AG10803 (cell line): Measurements from ENCODE around the gene RASAL2.
"Not testable (repeated sequence)": the region's sequence is repeated elsewhere in the genome, so short reads cannot be mapped to it uniquely, and the experiment has no call there.

Experiments
- DNase-seq: peaks from one replicate; pipeline ENCODE4 v3.0.0; 2010; ENCODE audit warnings: low read depth
- H3K4me3 ChIP-seq: 2 replicates; pipeline ENCODE4 v1.5.1; 2011; ENCODE audit warnings: mild to moderate bottlenecking, low read length, control low read depth
- TF ChIP-seq, protein P1 (sequence below): conservative IDR thresholded peaks from 2 replicates; pipeline ENCODE4 v1.5.1; 2011; ENCODE audit warnings: mild to moderate bottlenecking, low read length, control low read depth, inconsistent platforms

RASAL2 gene

DNA sequence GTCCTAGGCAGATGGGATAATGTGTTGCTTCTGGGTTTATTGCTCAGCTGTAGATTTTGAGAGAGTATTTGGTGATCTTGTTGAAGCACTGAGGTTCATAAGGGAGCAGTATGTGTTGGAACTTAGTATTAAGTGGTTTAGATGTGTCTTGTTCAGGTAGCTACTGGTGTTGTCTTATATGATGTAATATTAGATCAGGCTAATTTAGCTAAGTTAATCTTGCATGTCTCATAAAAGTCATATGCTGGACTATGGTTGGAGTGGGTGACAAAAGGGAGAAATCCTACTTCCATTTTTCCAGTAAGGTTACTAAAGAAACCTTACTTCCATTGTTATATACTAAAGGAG lies 206.4 kb downstream of the RASAL2 start:
- no peak overlapping the region for H3K4me3 ChIP-seq
- TF ChIP-seq, protein P1, sequence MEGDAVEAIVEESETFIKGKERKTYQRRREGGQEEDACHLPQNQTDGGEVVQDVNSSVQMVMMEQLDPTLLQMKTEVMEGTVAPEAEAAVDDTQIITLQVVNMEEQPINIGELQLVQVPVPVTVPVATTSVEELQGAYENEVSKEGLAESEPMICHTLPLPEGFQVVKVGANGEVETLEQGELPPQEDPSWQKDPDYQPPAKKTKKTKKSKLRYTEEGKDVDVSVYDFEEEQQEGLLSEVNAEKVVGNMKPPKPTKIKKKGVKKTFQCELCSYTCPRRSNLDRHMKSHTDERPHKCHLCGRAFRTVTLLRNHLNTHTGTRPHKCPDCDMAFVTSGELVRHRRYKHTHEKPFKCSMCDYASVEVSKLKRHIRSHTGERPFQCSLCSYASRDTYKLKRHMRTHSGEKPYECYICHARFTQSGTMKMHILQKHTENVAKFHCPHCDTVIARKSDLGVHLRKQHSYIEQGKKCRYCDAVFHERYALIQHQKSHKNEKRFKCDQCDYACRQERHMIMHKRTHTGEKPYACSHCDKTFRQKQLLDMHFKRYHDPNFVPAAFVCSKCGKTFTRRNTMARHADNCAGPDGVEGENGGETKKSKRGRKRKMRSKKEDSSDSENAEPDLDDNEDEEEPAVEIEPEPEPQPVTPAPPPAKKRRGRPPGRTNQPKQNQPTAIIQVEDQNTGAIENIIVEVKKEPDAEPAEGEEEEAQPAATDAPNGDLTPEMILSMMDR = no peak
- no peak for DNase-seq

DNA sequence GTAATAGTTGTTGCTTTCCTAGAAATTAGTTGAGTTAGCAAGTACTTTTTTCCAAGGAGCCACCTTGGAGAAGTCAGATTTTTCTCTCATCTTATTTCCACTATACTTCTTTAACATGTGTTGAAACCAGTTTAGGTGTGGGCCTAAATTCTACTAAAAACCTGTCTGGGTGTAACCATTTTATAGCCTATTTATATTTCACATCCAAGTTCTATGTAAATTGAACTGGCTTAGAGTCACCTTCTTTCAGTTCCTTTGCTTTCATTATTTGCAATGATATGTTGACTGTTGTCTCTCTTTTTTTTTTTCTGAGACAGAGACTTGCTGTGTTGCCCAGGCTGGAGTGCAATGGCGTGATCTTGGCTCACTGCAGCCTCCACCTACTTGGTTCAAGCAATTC lies 207.2 kb downstream of the RASAL2 start:
- H3K4me3 ChIP-seq = no peak overlapping the region

DNA sequence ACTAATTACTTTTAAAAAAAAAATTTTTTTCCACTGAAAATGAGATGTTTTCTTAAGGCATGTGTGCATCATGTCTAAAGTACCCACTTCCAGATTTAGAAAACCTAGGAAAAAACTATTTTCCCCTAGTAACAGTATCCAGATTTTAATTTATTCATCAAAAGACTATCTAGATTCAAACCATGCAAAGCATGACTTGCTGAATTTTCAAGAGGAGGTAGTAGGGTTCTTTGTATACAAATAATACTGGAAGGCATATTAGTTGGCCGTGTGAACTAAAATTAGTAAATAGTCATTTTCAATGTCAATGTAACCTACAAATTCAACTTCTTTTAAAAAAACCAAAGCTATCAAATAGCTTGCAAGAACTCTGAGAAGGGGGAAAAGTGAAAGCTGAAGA lies 213.4 kb downstream of the RASAL2 start:
- DNase-seq = no peak
- TF ChIP-seq, protein P1 = no peak
- no peak overlapping the region for H3K4me3 ChIP-seq

More for the DNA sequence above, 207.2 kb downstream of the RASAL2 start:
- TF ChIP-seq, protein P1 = no peak
- no peak for DNase-seq

DNA sequence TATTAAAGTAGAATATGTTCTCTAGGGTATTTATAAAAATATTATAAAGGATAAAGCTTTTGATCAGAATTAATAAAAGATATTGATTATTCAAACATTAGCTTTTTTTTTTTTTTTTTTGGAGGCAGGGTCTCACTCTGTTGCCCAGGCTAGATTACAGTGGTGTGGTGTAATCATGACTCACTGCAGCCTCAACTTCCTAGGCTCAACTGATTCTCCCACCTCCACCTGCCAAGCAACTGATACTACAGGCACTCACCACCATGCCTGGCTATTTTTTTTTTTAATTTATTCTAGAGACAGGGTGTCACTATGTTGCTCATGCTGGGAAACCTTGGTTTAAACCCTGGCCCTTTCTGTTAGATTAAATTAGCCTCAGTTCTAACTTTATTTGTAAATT lies 214.5 kb downstream of the RASAL2 start:
- DNase-seq = no peak
- no peak overlapping the region for H3K4me3 ChIP-seq
- TF ChIP-seq, protein P1 = no peak

DNA sequence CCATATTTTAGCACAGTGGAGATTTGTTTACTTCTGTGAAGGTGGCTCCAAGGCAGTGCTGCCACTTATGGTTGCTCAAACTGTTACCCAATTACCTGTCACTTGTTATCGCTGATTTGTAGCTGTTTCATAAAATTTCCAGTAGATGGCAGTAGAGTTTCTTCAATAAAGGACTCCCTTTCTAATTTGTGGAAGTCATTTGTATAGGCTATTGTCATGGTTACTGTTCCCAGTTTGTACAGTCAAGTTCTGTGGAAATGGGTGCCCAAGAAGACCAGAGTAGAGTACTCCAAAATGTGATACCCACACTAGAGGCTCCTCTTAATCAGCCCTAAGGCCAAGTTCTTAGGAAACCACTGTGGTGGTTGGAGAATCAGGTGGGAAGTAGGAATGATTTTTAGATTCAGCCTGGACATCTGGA lies 216.8 kb downstream of the RASAL2 start:
- TF ChIP-seq, protein P1 = peak; percentile 82
- no peak overlapping the region for H3K4me3 ChIP-seq
- DNase-seq = peak; percentile 86

DNA sequence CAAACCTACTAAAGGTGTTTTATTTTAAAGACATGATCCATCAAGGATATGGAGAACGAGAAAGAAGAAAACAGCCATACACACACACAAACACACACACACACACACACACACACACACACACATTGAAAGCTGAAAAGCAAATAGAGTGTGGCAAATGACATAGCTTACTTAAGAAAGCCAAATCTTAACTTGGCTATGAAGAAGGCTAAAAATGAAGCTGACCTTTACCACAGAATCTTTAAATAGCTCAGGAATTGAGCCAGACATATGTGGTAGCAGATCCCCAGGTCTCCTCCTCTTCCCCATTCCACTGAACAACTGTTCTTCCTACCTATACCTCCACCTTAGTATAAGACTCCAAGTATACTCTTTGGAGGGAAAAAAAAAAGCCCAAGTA lies 217.3 kb downstream of the RASAL2 start:
- peak; percentile 48 for DNase-seq
- no peak overlapping the region for H3K4me3 ChIP-seq
- TF ChIP-seq, protein P1 = no peak

DNA sequence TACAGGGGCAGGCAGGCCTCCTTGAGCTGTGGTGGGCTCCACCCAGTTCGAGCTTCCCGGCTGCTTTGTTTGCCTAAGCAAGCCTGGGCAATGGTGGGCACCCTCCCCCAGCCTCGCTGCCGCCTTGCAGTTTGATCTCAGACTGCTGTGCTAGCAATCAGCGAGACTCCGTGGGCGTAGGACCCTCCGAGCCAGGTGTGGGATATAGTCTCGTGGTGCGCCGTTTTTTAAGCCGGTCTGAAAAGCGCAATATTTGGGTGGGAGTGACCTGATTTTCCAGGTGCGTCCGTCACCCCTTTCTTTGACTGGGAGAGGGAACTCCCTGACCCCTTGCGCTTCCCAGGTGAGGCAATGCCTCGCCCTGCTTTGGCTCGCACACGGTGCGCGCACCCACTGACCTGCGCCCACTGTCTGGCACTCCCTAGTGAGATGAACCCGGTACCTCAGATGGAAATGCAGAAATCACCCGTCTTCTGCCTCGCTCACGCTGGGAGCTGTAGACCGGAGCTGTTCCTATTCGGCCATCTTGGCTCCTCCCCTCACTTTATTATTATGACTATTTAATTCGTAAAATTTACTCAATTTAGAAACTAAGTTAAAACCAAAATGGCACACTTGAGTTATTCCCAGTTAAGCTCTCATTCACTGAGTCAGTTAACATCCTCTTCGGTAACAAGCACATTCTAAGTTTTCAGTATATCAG lies 226.5 kb downstream of the RASAL2 start:
- H3K4me3 ChIP-seq, DNase-seq: not testable (repeated sequence)
